PC-9 (cell line): ENCODE data around the gene COL5A2.

Experiments used
- EZH2 ChIP-seq: fragments of 200-600 bp; sonication (generic); IDR thresholded peaks from 2 replicates; pipeline ENCODE4 v1.8.0; 2017; ENCODE audit warnings: antibody characterized with exemption, low read depth
- TF ChIP-seq, protein P1 (sequence below): fragments of 200-600 bp; sonication (generic); conservative IDR thresholded peaks from 2 replicates; pipeline ENCODE4 v1.6.1; 2017; ENCODE audit warnings: mixed run types, antibody characterized with exemption, mild to moderate bottlenecking, moderate library complexity

DNA sequence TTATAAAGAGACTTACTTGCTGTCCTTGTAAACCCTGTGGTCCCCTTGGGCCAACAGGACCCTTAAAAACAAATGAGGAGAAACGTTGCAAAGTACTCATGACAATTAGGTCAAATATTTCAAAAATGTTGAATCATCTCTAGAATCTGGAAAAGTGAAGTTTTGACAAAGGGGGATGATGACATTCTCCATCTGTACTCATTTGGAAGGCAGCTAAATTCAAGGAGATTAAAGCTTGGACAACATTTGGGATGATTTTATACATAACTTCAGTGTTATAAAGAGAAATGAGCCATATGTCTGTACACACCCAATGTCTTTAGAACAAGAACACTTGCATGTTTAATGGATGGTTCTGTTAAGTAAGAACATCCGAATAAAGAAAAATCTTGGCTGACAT is 92.9 kb downstream of the COL5A2 start:
- TF ChIP-seq, protein P1, sequence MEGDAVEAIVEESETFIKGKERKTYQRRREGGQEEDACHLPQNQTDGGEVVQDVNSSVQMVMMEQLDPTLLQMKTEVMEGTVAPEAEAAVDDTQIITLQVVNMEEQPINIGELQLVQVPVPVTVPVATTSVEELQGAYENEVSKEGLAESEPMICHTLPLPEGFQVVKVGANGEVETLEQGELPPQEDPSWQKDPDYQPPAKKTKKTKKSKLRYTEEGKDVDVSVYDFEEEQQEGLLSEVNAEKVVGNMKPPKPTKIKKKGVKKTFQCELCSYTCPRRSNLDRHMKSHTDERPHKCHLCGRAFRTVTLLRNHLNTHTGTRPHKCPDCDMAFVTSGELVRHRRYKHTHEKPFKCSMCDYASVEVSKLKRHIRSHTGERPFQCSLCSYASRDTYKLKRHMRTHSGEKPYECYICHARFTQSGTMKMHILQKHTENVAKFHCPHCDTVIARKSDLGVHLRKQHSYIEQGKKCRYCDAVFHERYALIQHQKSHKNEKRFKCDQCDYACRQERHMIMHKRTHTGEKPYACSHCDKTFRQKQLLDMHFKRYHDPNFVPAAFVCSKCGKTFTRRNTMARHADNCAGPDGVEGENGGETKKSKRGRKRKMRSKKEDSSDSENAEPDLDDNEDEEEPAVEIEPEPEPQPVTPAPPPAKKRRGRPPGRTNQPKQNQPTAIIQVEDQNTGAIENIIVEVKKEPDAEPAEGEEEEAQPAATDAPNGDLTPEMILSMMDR = no peak
- no peak for TF ChIP-seq EZH2
